Right lobe of liver (tissue), 6 donors: ENCODE data around the gene CHD2. TPM values are rescaled to one million over a fixed set of nuclear protein-coding genes. Genes with fewer than 3 reads are reported as not detected.

Source experiments
- ATAC-seq, 4 donors: fragments of 200-7000 bp; cut with Tn5 transposase; one replicate each; pipeline ENCODE4 v1.9.1; 2020; ENCODE audit warnings: mild to moderate bottlenecking in 4 of 4, moderate library complexity in 4 of 4
- DNase-seq, 3 donors: peaks; one replicate each; pipeline ENCODE4 v3.0.0-alpha.2; 2020
- H3K27ac ChIP-seq, 3 donors: fragments of 200-600 bp; one replicate each; pipeline ENCODE4 v1.8.0; 2022
- H3K27me3 ChIP-seq, 2 donors: fragments of 200-600 bp; one replicate each; pipeline ENCODE4 v1.8.0; 2022
- H3K36me3 ChIP-seq, 4 donors: fragments of 200-600 bp; sonication (generic) in 1 of 4; one replicate each; pipeline versions ENCODE4 v1.5.1 to v1.8.0; 2017 to 2022; ENCODE audit warnings: control low read depth in 1 of 4
- H3K4me1 ChIP-seq, 4 donors: fragments of 200-600 bp; sonication (generic) in 1 of 4; one replicate each; pipeline versions ENCODE4 v1.5.1 to v1.8.0; 2017 to 2022; ENCODE audit warnings: control low read depth in 1 of 4
- H3K4me3 ChIP-seq, 3 donors: fragments of 200-600 bp; one replicate each; pipeline ENCODE4 v1.8.0; 2022
- H3K9me3 ChIP-seq, 4 donors: fragments of 200-600 bp; sonication (generic) in 1 of 4; one replicate each; pipeline versions ENCODE4 v1.5.1 to v1.8.0; 2017 to 2022; ENCODE audit warnings: control low read depth in 1 of 4
- CTCF ChIP-seq, 4 donors: fragments of 200-600 bp in 3 of 4; fragments of 450-650 bp in 1 of 4; IDR thresholded peaks; one replicate each; pipeline versions ENCODE4 v1.5.1 to v1.8.0; 2016 to 2022; ENCODE audit warnings: antibody characterized with exemption in 4 of 4, mild to moderate bottlenecking in 2 of 4
- POLR2A ChIP-seq: fragments of 450-650 bp; IDR thresholded peaks from one replicate; pipeline ENCODE4 v1.6.1; 2017; ENCODE audit warnings: antibody characterized with exemption, mild to moderate bottlenecking
- WGBS: methylation state at CpG from one replicate; pipeline ENCODE4 v1.1.6; 2018; ENCODE audit warnings: low coverage, low lambda C conversion rate; ENCODE audit not compliant: insufficient coverage; ENCODE audit errors: missing lambda C conversion rate; 5-methylcytosine and 5-hydroxymethylcytosine counted together
- intact Hi-C, 2 donors: fragments of 100-400 bp; cut with DNase I; formaldehyde crosslinking; loops; one replicate each; pipeline versions ENCODE4 v1.11.2 to v1.14.1; 2022
- total RNA-seq, 6 experiments: library from RNA; depleted of rRNA in 2 of 6; stranded (reverse); fragments of >200 nt in 2 of 6; fragmentation: NEBNext Ultra II Directional in 3 of 6; extraction: Animal tissue kit (Norgen Biotek cat#: 25700) in 3 of 6; gene quantifications; one replicate each; pipeline versions ENCODE4 v1.1.0 to v1.2.4, GENCODE V29; 2016 to 2023
- donor health status: DM: no; HTN: yes; CAD: no.
- donor health status: DM: no; HTN: no; CAD: no.
- donor health status: DM: no; HTN: no; CAD: no.
- donor health status: DM: no; HTN: yes; CAD: no.
- donor health status: DM: no; HTN: yes; CAD: no.

The CHD2 gene
- total RNA-seq, 6 experiments from 2014 or later, result 41.4 to 65.0 (median 56.6) TPM

GRCh38 chr15:93019090-93019489 lies 119.0 kb downstream of the CHD2 start:
- intact Hi-C loops, result no loop called here
- DNase-seq, result no peak
- no peaks in the 10 kb centered on the region for H3K27me3 ChIP-seq
- WGBS, result 83% methylated on average over 4 of the region's 7 CpGs
- H3K36me3 ChIP-seq, result peaks cover 21 to 98% (median 59%) of the 10 kb centered on the region in 4 donors
- no peak overlapping the region for H3K27ac ChIP-seq
- no peak for ATAC-seq
- no peak overlapping the region for H3K4me3 ChIP-seq
- H3K9me3 ChIP-seq, result no peaks in the 10 kb centered on the region
- H3K4me1 ChIP-seq, result no peaks in the 10 kb centered on the region
- TF ChIP-seq POLR2A (no peak), CTCF (IDR thresholded peaks at IDR 0.05) (no peak)

GRCh38 chr15:93019971-93020370 lies 119.8 kb downstream of the CHD2 start:
- intact Hi-C loops, result no loop called here

GRCh38 chr15:93020976-93021772 lies 121.0 kb downstream of the CHD2 start:
- TF ChIP-seq POLR2A (no peak), CTCF (IDR thresholded peaks at IDR 0.05) (no peak)
- Histone ChIP-seq H3K9me3 (no peaks in the 10 kb centered on the region), H3K27ac (no peak overlapping the region), H3K36me3 (peaks cover 17 to 98% (median 49%) of the 10 kb centered on the region in 4 donors), H3K4me1 (peaks cover 0 to 4% (median 2%) of the 10 kb centered on the region in 4 donors), H3K27me3 (no peaks in the 10 kb centered on the region), H3K4me3 (no peak overlapping the region)
- 100% methylated on average over 3 of the region's 3 CpGs for WGBS
- intact Hi-C loops, result no loop called here
- DNase-seq (no peak), ATAC-seq (no peak)

More at GRCh38 chr15:93019971-93020370, 119.8 kb downstream of the CHD2 start:
- Histone ChIP-seq H3K4me3 (no peak overlapping the region), H3K36me3 (peaks cover 17 to 98% (median 59%) of the 10 kb centered on the region in 4 donors), H3K27me3 (no peaks in the 10 kb centered on the region), H3K27ac (no peak overlapping the region), H3K4me1 (no peaks in the 10 kb centered on the region), H3K9me3 (no peaks in the 10 kb centered on the region)
- TF ChIP-seq CTCF (IDR thresholded peaks at IDR 0.05), result no peak
- TF ChIP-seq POLR2A, result no peak
- no peak for ATAC-seq
- 98% methylated on average over 9 of the region's 10 CpGs for WGBS
- DNase-seq, result no peak

DNA sequence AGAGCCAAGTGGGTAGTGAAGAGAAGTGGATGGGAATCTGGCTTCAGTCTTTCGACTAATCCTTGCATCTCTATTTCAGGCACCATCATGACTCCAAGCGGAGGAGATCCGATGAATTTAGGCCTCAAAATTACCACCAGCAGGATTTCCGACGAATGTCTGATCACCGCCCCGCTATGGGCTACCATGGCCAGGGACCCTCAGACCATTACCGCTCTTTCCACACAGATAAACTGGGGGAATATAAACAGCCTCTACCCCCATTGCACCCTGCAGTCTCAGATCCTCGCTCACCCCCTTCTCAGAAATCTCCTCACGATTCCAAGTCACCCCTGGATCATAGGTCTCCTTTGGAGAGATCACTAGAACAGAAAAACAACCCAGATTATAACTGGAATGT lies 124.2 kb downstream of the CHD2 start:
- WGBS, result 95% methylated on average over 8 of the region's 10 CpGs
- intact Hi-C loops, result no loop called here
- no peaks in the 10 kb centered on the region for H3K9me3 ChIP-seq
- ATAC-seq (no peak), DNase-seq (no peak)
- TF ChIP-seq POLR2A, result no peak
- no peak for TF ChIP-seq CTCF (IDR thresholded peaks at IDR 0.05)
- peaks cover 0 to 34% (median 17%) of the 10 kb centered on the region in 4 donors for H3K4me1 ChIP-seq
- no peak overlapping the region for H3K27ac ChIP-seq
- H3K4me3 ChIP-seq, result no peak overlapping the region
- H3K36me3 ChIP-seq, result peaks cover 13 to 70% (median 36%) of the 10 kb centered on the region in 4 donors
- no peaks in the 10 kb centered on the region for H3K27me3 ChIP-seq
